Osteocyte (in vitro differentiated cells): ENCODE results near the gene C6orf120. TPM values are rescaled to one million over a fixed set of nuclear protein-coding genes. Genes with fewer than 3 reads are reported as not detected.

Experiments
- DNase-seq: peaks from one replicate; pipeline ENCODE4 v3.0.0; 2021; ENCODE audit warnings: mixed read lengths; ENCODE audit not compliant: unreplicated experiment; ENCODE audit errors: extremely low spot score
- H3K27ac Mint-ChIP-seq: one replicate; pipeline ENCODE4 v1.8.0; 2021; ENCODE audit warnings: mild to moderate bottlenecking, mixed read lengths; ENCODE audit not compliant: unreplicated experiment
- H3K27me3 Mint-ChIP-seq: one replicate; pipeline ENCODE4 v1.8.0; 2021; ENCODE audit warnings: mixed read lengths; ENCODE audit not compliant: unreplicated experiment
- H3K36me3 Mint-ChIP-seq: one replicate; pipeline ENCODE4 v1.8.0; 2021; ENCODE audit warnings: mixed read lengths; ENCODE audit not compliant: unreplicated experiment
- H3K4me1 Mint-ChIP-seq: one replicate; pipeline ENCODE4 v1.8.0; 2021; ENCODE audit warnings: mixed read lengths; ENCODE audit not compliant: unreplicated experiment
- H3K4me3 Mint-ChIP-seq: one replicate; pipeline ENCODE4 v1.8.0; 2021; ENCODE audit warnings: mild to moderate bottlenecking, moderate library complexity, mixed read lengths; ENCODE audit not compliant: unreplicated experiment
- H3K9me3 Mint-ChIP-seq: one replicate; pipeline ENCODE4 v1.8.0; 2021; ENCODE audit warnings: mixed read lengths; ENCODE audit not compliant: unreplicated experiment
- CTCF ChIP-seq: fragments of 200-600 bp; sonication (generic); IDR thresholded peaks from 2 replicates; pipeline ENCODE4 v1.5.0; 2021; ENCODE audit warnings: antibody characterized with exemption, mild to moderate bottlenecking, moderate library complexity
- total RNA-seq: library from RNA; stranded (reverse); gene quantifications from 2 replicates; pipeline ENCODE4 v1.2.1, GENCODE V29; 2021

The C6orf120 gene
- total RNA-seq, 1 donor from 2014 or later = 33.1 TPM

GRCh38 chr6:169723200-169723909, 21.4 kb downstream of the C6orf120 start:
- no peak for TF ChIP-seq CTCF
- no peaks in the 10 kb centered on the region for H3K36me3 Mint-ChIP-seq
- peak overlapping the region; percentile 91 for H3K4me3 Mint-ChIP-seq
- DNase-seq = peak; percentile 87
- H3K4me1 Mint-ChIP-seq = peaks cover 31% of the 10 kb centered on the region
- peak overlapping the region; percentile 84 for H3K27ac Mint-ChIP-seq
- no peaks in the 10 kb centered on the region for H3K27me3 Mint-ChIP-seq
- H3K9me3 Mint-ChIP-seq = no peaks in the 10 kb centered on the region

- peak overlapping the region; percentile 60 for H3K4me3 Mint-ChIP-seq
- no peaks in the 10 kb centered on the region for H3K27me3 Mint-ChIP-seq
- no peak for DNase-seq
- no peak for TF ChIP-seq CTCF
- no peaks in the 10 kb centered on the region for H3K36me3 Mint-ChIP-seq
- peaks cover 31% of the 10 kb centered on the region for H3K4me1 Mint-ChIP-seq
- no peaks in the 10 kb centered on the region for H3K9me3 Mint-ChIP-seq
- no peak overlapping the region for H3K27ac Mint-ChIP-seq
These were observed 22.1 kb downstream of the C6orf120 start for GRCh38 chr6:169723991-169724493.

- TF ChIP-seq CTCF = no peak
- Mint-ChIP-seq H3K27ac (peak within 1 kb of the TSS; percentile 86), H3K27me3 (no peaks in the 10 kb centered on the region), H3K36me3 (no peaks in the 10 kb centered on the region), H3K9me3 (no peaks in the 10 kb centered on the region), H3K4me1 (peaks cover 31% of the 10 kb centered on the region), H3K4me3 (peak within 1 kb of the TSS; percentile 91)
- DNase-seq = peak; percentile 87
These were observed 22.7 kb downstream of the C6orf120 start, which contains the start of gene PHF10 for GRCh38 chr6:169724494-169725124. Gene PHF10, minus strand, starts transcription at chr6:169724500. Its CDS starts 569 bp downstream, at chr6:169723931.

- Mint-ChIP-seq H3K4me1 (peaks cover 28% of the 10 kb centered on the region), H3K27ac (peak overlapping the region; percentile 86), H3K4me3 (peak overlapping the region; percentile 79), H3K27me3 (no peaks in the 10 kb centered on the region), H3K9me3 (no peaks in the 10 kb centered on the region), H3K36me3 (no peaks in the 10 kb centered on the region)
- no peak for TF ChIP-seq CTCF
- DNase-seq = no peak
These were observed 23.5 kb downstream of the C6orf120 start for GRCh38 chr6:169725125-169726048.
